Endothelial cell of umbilical vein (primary cell): ENCODE data around the gene UBE2D2.

Experiments
- CTCF ChIP-seq, 2 donors: IDR thresholded peaks; 1 replicate in 1 of 2; 2 replicates in 1 of 2; pipeline ENCODE4 v1.5.1; 2011; ENCODE audit warnings: low read length in 2 of 2, mild to moderate bottlenecking in 2 of 2, moderate library complexity in 2 of 2, control low read depth in 1 of 2, inconsistent platforms in 1 of 2, low read depth in 1 of 2; ENCODE audit not compliant: insufficient read depth in 1 of 2; ENCODE audit errors: extremely low read depth in 1 of 2
- EZH2 ChIP-seq: IDR thresholded peaks from 2 replicates; pipeline ENCODE4 v1.6.1; 2012; ENCODE audit warnings: borderline replicate concordance, low read depth, mild to moderate bottlenecking, moderate library complexity, low read length, inconsistent platforms; ENCODE audit not compliant: severe bottlenecking
- FOS ChIP-seq: IDR thresholded peaks from 2 replicates; pipeline ENCODE4 v1.6.1; 2011; ENCODE audit warnings: mild to moderate bottlenecking, low read length, moderate library complexity, borderline replicate concordance; ENCODE audit not compliant: insufficient read depth
- GATA2 ChIP-seq: IDR thresholded peaks from 2 replicates; pipeline ENCODE4 v1.7.0; 2011; ENCODE audit warnings: low read depth, mild to moderate bottlenecking, moderate library complexity, mixed read lengths, low read length; ENCODE audit not compliant: insufficient read length, insufficient read depth
- MAX ChIP-seq: IDR thresholded peaks from 2 replicates; pipeline ENCODE4 v1.6.1; 2011; ENCODE audit not compliant: insufficient read depth, insufficient read length
- POLR2A ChIP-seq: IDR thresholded peaks from 2 replicates; pipeline ENCODE4 v1.6.1; 2012; ENCODE audit warnings: low read depth, mild to moderate bottlenecking, control low read depth, low read length
- POLR2AphosphoS5 ChIP-seq: IDR thresholded peaks from 2 replicates; pipeline ENCODE4 v1.6.1; 2012; ENCODE audit warnings: low read depth, mild to moderate bottlenecking, control low read depth, low read length, moderate library complexity; ENCODE audit not compliant: insufficient read depth

GRCh38 chr5:139634541-139634940 is 73.4 kb downstream of the UBE2D2 start:
- TF ChIP-seq CTCF (IDR thresholded peaks at IDR 0.05; ENCODE audit: extremely low read depth in 1 of 2, insufficient read depth in 1 of 2, low read depth in 1 of 2, low read length in 2 of 2): no peak
- peak; percentile 3 for TF ChIP-seq POLR2AphosphoS5
- no peak for TF ChIP-seq EZH2
- TF ChIP-seq POLR2A: no peak
- no peak for TF ChIP-seq MAX
- no peak for TF ChIP-seq GATA2
- TF ChIP-seq FOS: no peak
